ENCODE data around the gene MINAR1.

Gene MINAR1

GRCh38 chr15:79432345-79433275 lies 474 bp downstream of the MINAR1 start:
- no peak for DNase-seq

DNA sequence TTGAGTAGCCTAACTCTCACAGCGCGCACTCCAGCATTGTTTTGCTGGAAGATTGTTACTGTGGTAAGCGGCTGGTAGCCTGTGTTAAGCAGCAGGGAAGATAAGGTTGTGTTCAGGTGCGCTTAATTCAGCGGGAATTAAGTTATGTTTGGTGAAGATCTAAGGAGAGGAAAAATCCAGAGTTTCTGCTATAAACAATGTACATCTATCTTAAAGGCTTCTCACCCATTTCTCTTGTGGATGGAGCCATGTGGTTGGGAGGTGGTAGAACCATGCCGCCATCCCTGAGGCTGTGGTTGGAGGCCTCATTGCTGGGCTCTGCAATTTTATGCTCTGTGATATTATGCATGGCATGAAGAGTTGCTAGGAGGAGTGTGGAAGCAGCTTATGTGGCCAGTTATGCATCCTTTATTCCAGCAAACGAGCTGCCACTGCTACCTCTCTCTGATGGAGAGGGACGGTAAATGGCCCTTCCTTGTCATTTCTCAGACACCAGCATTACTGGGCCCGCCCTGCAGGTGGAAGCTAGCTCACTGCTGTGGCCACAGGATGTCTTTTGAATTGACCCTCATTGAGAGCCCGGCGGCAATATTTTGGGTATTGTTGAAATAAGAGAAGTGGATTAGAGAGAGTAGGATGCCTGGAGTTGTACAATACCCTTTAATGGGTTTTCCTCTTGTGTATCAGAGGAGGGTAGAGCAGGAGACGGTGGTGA lies 1.3 kb downstream of the MINAR1 start:
- no peak for DNase-seq

GRCh38 chr15:79434361-79434760 lies 2.2 kb downstream of the MINAR1 start:
- no peak for DNase-seq

DNA sequence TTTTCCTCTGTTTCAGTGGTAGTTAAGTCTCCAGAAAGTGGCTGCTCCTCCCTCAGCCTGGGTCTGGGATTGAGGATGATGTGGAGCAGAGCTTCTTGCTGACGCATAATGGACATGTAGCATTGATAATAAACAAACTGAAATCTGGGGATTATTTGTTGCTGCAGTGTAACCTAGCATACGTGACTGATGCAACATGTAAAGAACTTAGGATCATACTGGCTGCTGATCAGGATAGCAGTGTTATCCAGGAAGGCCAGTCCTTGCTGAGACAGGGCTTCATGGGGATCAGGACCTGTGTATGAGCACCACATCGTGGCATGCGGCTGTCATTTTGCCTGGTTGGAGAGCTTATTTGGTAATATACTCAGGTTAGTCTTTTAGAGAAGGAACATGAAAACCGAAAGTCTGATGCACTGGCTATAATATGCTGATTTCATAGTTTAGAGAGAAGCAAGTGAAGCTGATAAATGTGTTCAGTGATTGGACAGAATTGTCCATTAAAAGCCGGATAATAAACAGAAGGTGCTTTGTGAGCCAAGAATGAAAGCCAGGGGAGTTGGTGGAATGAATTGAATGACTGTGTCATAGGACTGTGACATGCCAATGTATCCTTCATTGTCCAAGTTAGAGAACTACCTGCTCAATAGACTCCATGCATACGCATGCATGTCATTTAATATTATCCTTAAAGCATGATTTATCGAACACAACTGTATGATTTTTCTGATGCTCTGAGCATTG lies 4.1 kb downstream of the MINAR1 start:
- DNase-seq: no peak

DNA sequence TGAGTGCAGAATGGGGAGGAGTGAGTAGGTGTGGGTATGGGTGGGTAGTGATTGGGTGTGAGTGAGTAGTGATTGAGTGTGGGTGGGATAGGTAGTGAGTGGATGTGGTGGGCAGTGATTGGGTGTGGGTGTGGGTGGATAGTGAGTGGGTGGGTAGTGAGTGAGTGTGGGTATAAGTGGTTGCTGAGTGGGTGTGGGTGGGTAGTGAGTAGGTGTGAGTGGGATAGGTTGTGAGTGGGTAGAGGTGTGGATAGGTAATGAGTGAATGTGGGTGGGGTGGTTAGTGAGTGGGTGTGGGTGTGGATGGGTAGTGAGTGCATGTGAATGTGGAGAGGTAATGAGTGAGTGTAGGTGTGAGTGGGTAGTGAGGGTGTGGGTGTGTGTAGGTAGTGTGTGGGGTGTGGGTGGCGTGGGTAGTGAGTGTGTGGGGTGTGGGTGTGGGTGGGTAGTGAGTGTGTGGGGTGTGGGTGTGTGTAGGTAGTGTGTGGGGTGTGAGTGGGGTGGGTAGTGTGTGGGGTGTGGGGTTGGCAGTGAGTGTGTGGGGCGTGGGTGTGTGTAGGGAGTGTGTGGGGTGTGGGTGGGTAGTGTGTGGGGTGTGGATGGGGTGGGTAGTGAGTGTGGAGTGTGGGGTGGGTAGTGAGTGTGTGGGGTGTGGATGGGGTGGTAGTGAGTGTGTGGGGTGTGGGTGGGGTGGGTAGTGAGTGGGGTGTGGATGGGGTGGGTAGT lies 5.3 kb downstream of the MINAR1 start:
- DNase-seq: no peak

- no peak for DNase-seq
Measured at GRCh38 chr15:79439236-79439635, 7.1 kb downstream of the MINAR1 start.

DNA sequence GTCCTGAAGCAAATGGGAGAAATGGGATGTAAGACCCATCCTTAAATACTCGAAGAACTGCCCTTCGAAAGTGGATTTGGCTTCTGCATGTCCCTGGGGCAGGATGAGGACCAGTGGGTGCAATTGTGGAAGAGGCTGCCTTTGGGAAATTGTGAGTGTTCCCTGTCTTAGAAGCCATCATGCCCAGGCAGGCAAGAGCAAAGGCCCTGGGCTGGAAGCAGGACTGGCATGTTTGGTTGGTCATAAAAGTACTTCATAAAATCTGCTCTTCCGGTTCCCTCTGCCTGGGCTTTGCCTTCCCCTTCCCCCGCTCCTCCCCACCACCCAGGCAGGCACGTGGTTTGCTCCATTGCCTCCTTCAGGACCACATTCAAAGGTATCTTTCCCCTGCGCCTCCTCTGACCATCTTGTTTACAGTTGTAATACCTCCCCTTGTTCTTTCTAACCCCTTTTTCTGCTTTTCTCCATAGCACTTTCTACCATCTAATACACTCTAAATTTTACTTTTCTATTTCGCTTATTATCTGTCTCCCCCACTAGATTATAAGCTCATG lies 8.3 kb downstream of the MINAR1 start:
- DNase-seq: no peak

DNA sequence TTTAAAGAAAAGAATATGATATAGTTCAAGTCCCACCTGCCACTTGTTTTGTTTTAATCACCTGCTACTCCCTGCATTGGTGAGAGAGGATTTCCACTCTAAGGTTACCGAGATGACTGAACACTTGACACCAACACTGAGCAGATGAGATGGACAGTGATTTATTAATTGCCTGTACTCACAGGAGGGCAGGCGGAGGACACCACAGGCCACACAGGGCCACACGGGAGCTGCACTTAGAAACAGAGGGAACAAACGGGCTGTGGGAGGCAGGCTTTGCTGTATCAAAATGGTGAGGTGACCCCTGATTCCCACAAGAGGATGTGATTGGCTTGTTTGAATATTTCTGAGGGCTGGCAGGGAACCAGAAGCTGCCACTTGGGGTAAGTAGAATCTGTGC lies 10.8 kb downstream of the MINAR1 start:
- DNase-seq: no peak

DNA sequence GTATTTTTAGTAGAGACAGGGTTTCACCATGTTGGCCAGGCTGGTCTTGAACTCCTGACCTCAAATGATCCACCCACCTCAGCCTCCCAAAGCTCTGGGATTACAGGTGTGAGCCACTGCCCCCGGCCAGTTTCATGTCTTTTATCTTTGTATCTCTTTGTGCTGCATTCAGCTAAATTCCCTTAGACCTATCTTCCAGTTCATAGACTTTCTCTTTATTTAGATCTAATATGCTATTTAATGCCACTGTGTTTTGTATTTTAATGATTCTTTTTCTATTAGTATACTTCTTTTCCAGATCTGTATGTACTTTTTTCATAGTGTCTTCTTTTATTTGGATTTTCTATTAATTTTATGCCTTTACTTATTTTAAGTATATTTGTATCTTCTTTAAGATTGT lies 14.9 kb downstream of the MINAR1 start:
- no peak for DNase-seq

DNA sequence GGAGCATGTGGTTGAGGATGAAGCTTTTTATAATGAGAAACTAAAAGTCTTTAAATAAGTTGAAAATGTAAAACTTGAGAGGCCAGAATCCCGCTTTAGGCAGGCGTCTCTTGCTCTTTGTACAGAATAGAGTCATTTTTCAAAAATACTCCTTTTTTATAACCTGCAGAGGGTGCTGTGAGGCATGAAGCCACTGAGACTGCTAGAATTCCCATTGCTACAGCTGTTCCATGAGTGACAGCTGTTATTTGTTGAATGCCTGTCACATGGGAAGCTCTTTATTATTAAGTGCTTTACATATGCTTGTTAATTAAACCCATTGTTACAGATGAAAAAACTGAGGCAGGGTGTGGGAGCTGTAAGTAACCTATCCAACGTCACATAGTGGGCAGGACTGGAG lies 18.5 kb downstream of the MINAR1 start:
- no peak for DNase-seq

DNA sequence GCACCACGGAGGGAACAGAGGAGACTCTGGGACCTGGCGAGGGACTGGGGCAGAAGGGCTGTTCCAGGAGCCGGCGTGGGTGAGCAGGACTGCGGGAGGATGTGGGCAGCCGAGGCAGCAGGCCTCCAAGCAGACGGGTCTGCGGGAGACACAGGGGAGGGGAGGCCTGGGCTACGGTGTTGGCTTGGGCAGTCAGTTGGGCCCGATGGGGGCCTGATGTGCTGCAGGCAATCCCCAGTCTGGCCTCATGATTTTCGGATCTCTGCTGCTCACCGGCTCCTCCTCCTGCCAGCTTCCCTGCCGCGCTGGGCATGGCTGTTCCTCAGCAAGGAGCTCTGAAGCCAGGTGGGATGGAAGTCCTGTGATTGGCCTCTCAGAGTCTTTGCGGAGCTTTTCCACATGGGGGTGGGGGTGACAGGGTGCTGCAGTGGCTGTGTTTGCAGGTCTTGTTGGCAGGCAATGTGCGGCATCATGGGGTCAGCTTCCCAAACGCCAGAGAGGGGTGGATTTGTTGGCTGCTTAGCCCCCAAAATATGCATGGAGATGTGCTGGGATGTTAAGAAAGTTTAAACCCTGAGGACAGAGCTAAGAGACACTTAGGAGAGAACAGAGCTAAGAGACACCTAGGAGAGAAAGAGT lies 19.3 kb downstream of the MINAR1 start:
- no peak for DNase-seq

DNA sequence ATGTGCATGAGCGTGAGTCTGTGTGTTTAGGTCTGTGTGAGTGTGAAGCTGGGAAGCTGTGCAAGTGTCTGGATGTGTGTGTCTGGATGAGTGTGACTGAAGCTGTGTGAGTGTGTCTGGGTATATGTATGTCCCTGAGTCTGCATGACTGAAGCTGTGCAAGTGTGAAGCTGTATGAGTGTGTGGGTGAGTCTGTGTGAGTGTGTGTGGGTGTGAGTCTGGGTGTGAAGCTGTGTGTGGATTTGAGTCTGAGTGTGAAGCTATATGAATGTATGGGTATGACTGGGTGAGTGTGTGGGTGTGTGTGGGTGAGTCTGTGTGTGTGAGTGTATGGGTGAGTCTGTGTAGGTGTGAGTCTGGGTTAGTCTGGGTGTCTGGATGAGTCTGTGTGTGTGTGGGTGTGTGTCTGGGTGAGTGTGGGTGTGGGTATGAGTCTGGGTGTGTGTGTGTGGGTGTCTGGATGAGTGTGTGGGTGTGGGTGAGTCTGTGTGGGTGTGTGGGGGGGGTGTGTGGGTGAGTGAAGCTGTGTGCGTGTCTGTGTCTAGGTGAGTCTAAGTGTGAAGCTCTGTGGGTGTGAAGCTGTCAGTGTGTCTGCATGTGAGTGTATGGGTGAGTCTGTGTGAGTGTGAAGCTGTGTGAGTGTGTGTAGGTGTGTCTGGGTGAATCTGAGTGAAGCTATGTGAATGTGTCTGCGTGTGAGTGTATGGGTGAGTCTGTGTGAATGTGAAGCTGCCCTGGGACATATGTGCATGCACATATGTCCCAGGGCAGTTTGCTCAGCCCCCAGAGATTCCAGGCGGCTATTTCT lies 20.3 kb downstream of the MINAR1 start:
- DNase-seq: no peak

GRCh38 chr15:79453446-79453845 lies 21.3 kb downstream of the MINAR1 start:
- no peak for DNase-seq

DNA sequence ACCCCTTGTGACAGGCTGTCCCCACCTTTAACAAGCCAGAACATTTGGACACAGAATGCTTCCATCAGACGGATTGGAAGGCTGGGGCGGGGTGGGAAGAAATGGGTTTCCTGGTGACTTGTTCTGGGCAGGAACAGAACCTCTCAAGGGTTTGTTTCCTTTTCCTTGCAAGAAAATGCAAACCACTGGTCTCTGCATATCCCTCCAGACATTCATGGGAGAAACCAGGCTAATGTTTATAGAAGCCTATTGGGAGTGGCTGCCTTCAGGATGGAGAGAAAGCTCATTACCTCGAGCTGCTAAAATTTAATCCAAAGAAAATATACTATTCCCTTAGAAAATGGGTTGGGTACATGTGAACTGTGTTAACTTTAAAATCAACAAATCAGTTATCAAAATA lies 21.9 kb downstream of the MINAR1 start:
- no peak for DNase-seq

DNA sequence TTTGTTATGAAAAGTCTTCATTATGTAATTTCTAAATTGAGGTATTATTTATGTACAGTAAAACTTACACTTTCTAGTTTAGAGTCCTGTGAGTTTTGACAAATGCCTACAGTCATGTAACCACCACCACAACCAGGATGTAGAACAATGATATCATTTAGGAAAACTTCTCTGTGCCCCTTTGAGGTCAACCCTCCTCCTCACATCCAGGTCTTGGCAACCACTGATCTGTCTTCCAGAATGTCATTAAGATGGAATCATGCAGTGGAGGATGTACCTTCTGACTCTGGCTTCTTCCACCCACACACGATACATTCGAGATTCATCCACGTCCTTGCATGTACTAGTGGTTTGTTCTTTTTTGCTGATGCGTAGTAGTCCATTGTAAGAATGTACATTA lies 23.2 kb downstream of the MINAR1 start:
- DNase-seq: no peak

DNA sequence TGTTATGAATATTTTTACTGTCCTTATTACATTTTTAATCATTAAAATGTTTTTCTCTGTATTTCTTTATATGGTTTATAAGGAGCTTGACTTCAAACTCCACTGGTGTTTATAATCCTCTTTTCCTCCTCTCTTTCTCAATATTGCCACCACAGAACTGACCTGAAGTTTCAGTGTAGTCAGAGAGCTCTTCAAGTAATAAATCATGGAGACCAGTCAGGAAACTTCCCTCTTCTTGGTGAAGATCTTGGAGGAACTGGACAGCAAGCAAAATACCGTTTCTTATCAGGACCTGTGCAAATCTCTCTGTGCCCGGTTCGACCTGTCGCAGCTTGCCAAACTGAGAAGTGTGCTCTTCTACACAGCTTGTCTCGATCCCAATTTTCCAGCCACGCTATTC lies 23.8 kb downstream of the MINAR1 start:
- no peak for DNase-seq

DNA sequence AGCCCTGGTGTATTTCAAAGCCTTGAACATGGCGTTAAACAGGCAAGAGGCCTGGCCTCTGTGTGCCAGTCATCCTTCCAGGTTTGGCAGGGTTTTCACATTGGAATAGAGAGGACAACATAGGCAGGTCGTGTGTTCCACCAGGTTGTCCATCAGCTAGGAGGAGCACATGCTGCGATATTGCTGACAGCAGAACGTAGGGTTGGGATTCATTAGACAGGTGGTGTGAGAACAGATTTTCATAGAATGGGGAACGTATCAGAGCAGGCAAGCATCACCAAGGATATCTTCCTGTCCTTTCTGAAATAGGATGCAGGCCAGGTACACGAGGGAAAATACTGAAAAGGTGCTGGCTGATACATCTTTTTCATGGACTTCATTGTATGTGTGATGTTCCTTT lies 26.4 kb downstream of the MINAR1 start:
- no peak for DNase-seq

DNA sequence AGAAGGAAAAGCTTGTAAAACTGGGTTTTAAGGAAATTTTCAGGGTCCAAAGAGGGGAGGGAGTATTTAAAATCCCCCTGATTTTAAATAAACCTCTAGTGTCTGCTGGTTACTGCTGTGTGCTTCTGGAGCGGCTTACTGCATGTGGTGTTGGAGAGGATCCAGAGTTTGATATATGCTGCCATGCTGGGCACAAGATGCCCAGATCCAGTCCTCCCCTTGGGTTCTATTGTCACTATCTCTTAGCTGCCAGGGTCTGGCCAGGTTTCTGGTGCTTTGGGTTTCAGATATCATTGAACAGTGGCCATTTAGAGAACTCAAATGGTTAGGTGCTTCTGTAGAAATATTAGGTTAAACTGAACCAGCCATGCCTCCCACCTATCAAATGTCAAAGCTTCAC lies 27.5 kb downstream of the MINAR1 start:
- no peak for DNase-seq

DNA sequence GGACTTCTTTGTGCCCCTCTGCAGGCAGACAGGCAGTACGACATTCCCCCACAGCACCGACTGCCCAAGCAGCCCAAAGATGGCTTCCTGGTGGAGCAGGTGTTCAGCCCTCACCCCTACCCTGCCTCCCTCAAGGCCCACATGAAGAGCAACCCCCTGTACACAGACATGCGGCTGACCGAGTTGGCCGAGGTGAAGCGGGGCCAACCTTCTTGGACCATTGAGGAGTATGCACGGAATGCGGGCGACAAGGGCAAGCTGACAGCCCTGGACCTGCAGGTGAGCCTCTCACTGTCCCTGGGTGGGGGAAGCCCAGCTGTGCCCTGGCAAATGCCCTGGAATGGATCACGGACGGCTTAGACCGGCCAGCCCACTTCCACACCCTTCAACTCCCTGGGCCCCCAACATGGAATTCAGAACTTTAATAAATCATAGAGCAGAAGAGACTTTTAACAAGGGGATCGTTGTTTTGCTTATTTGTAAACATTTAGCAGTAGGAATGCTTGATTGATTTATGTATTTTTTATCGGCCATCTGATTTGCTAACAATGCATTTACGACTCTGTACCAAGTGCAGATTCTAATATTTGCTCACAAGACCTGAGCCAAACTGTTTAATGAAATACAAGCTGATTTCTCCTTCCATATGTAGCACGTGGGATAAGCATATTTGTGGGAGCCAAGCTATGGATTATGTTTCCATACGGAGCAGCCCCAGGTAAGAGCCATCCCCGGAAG lies 31.1 kb downstream of the MINAR1 start:
- DNase-seq: no peak

DNA sequence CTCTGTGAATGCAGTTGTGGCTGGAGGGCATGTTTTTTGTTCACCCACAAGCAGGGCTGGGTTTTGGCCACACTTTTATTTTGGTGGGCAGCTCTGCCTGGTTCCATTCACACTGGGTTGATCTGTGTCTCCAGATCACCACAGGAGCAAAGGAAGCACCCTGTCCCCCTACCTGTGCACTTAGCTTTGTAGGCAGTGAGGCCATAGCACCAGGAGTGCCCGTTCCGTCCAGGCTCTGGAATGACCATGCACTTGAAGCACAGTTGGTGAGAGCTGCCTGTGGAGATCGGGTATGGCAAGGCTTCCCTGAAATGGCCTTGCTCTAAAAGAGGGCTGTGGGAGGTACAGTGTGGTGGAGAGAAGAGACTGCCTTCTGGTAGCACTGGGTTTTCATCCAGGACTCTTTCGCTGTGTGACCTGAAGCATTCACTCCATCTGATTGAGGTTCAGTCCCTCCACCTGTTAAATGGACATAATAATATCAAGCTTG lies 31.7 kb downstream of the MINAR1 start:
- DNase-seq: no peak
